PC-9 (cell line): ENCODE measurements around the gene MORF4L1.

Experiments
- EZH2 ChIP-seq: fragments of 200-600 bp; sonication (generic); IDR thresholded peaks from 2 replicates; pipeline ENCODE4 v1.8.0; 2017; ENCODE audit warnings: antibody characterized with exemption, low read depth
- TF ChIP-seq, protein P1 (sequence below): fragments of 200-600 bp; sonication (generic); conservative IDR thresholded peaks from 2 replicates; pipeline ENCODE4 v1.6.1; 2017; ENCODE audit warnings: mixed run types, antibody characterized with exemption, mild to moderate bottlenecking, moderate library complexity

- TF ChIP-seq, protein P1, sequence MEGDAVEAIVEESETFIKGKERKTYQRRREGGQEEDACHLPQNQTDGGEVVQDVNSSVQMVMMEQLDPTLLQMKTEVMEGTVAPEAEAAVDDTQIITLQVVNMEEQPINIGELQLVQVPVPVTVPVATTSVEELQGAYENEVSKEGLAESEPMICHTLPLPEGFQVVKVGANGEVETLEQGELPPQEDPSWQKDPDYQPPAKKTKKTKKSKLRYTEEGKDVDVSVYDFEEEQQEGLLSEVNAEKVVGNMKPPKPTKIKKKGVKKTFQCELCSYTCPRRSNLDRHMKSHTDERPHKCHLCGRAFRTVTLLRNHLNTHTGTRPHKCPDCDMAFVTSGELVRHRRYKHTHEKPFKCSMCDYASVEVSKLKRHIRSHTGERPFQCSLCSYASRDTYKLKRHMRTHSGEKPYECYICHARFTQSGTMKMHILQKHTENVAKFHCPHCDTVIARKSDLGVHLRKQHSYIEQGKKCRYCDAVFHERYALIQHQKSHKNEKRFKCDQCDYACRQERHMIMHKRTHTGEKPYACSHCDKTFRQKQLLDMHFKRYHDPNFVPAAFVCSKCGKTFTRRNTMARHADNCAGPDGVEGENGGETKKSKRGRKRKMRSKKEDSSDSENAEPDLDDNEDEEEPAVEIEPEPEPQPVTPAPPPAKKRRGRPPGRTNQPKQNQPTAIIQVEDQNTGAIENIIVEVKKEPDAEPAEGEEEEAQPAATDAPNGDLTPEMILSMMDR, result no peak
- no peak for TF ChIP-seq EZH2
Observed at GRCh38 chr15:78927077-78927790, 54.5 kb downstream of the MORF4L1 start.
